PC-3 (cell line): ENCODE measurements around the gene LDLRAP1.

Experiments used
- EZH2 ChIP-seq: fragments of 300-600 bp; sonication (generic); IDR thresholded peaks from one replicate; pipeline ENCODE4 v1.6.1; 2017; ENCODE audit warnings: antibody characterized with exemption, mild to moderate bottlenecking, low read length; ENCODE audit not compliant: unreplicated experiment
- EZH2phosphoT487 ChIP-seq: fragments of 300-600 bp; sonication (generic); IDR thresholded peaks from 2 replicates; pipeline ENCODE4 v1.6.1; 2018; ENCODE audit warnings: mild to moderate bottlenecking, antibody characterized with exemption, low read length, borderline replicate concordance
- TF ChIP-seq, protein P1 (sequence below): fragments of 300-600 bp; sonication (generic); conservative IDR thresholded peaks from 2 replicates; pipeline ENCODE4 v1.5.1; 2017; ENCODE audit warnings: antibody characterized with exemption, low read depth, mild to moderate bottlenecking, low read length

DNA sequence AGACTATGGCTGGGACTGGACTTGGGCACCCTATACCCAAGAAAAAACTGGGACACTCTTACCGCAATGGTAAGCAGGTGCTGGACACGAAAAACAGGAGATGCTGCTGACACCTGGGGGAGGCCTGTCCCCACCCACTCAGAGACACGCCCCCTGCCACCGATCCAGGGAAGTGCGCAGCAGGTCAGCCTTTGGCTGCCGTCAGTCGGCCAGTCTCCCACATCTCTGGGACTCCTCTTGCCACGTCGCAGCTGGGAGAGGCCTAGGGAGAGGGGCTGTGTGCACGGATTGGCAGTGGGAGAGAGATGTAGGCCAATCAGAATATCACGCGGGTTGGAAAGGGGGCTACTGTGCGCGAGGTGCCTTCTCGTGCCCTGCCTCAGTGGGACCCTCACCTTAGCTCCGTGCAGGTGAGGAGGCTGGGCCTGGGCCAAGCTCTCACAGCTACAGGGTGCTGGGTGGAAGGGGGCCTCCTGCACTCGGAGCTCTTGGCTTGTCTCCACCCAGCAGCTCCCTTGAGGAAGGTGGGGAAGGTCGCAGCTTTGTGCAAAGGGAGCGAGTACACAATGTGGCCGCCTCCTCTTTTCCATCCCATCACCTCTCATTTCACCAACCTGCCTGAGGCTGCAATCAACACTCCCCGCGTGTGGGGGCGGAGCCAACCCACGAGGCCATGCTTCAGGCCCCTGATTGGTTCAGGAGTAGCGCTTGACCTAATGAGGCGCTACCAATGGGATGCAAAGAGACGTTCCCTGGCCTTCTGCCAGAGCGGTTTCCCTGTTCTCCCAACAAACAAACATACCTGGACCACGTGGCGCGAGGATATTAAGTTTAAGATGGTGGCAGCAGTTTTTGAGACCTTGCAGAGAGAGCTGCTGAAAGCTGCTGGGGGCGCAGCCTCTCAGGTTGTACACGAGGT lies 25.7 kb upstream of the LDLRAP1 start:
- TF ChIP-seq, protein P1, sequence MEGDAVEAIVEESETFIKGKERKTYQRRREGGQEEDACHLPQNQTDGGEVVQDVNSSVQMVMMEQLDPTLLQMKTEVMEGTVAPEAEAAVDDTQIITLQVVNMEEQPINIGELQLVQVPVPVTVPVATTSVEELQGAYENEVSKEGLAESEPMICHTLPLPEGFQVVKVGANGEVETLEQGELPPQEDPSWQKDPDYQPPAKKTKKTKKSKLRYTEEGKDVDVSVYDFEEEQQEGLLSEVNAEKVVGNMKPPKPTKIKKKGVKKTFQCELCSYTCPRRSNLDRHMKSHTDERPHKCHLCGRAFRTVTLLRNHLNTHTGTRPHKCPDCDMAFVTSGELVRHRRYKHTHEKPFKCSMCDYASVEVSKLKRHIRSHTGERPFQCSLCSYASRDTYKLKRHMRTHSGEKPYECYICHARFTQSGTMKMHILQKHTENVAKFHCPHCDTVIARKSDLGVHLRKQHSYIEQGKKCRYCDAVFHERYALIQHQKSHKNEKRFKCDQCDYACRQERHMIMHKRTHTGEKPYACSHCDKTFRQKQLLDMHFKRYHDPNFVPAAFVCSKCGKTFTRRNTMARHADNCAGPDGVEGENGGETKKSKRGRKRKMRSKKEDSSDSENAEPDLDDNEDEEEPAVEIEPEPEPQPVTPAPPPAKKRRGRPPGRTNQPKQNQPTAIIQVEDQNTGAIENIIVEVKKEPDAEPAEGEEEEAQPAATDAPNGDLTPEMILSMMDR = no peak
- TF ChIP-seq EZH2 = no peak
- no peak for TF ChIP-seq EZH2phosphoT487
